ENCODE results near the gene MORC3. TPM values are rescaled to one million over a fixed set of nuclear protein-coding genes. Genes with fewer than 3 reads are reported as not detected.
A peak's percentile ranks its signal among the peaks of the same experiment; 100 is the strongest.

Gene MORC3
- total RNA-seq, 1 donor from 2014 or later, result 12.6 TPM

DNA sequence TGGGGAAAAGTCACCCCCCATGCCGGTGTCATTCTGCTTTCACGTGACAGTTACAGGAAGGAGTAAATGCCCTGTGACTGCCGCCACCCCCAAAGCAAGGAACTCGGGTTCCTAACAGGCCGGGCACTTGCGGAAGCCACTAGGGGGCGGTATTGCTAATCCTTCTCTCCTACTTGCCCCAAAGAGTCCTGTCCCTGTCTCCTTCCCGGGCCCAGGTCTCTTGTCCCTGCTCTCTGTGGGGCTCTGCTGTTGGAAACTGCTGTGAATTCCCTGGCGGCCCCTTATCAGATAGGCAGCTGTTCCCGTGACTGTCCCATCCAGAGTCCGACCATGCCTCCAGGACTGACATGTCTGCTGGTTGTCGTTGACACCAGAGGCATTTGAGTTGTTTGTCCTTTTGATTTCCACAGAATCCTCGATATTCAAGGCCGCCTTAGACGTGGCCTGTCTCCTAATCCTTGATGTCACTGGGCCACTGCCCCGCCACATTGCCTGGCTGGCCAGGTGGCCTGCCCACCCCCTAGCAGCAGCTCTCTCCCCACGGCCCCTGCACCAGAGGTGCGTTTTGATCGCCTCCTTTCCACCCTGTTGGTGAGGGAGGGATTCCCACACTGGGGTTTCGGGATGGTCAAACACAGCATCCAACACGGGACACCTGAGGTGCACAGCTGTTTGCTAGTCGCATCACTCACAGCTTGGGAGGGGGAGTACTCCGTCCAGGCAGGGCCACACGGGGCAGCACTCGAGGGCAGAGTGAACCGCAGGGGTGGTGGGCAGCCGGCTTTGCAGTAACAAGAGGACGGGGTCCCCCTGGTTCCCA lies 102.5 kb downstream of the MORC3 start:
- DNase-seq (ENCODE audit: low spot score) (peak; percentile 71), ATAC-seq (peak; percentile 83)

DNA sequence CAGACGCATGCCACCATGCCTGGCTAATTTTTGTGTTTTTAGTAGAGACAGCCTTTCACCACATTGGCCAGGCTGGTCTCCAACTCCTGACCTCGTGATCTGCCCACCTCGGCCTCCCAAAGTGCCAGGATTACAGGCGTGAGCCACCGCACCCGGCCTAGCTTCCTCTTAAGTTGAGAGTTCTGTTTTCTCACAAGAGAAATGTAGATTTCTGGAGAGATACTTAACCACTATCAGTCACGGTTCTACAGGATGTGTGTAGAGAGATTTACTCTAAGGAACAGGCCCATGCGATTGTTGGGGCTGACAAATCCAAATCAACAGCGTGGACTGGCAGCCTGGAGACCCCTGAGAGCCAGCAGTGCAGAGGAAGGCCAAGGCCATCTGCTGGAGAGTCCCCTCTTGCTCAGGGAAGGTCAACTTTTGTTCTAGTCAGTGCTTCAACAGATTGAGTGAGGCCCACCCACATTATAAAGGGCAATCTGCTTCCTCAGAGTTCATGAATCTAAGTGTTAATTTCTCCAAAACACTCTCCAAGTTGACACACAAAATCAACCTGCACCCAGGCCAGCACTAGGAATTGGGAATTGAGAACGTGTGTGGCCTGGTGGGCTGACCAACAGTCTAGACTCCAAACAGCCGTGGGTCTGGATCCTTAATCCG lies 103.9 kb downstream of the MORC3 start:
- DNase-seq (ENCODE audit: low spot score), result no peak
- ATAC-seq, result no peak

DNA sequence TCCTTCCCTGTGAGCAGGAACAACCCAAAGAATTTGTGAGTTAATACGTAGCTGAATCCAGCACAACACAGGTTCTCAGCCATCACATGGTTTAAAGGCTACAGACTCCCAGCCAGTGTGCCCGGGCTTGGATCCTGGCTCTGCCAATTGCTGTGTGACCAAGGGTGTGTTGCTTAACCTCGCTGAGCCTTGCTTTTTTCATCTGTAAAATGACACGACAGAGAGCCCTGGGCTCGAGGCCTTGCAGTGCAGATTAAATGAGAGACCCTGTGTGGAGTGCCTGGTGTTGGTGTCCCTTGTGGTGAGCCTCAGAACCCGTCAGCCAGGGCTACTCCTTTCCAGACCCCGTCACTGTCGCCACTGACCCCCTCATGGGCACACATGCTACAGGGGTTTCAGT lies 104.6 kb downstream of the MORC3 start:
- DNase-seq (ENCODE audit: low spot score) (no peak), ATAC-seq (no peak)

DNA sequence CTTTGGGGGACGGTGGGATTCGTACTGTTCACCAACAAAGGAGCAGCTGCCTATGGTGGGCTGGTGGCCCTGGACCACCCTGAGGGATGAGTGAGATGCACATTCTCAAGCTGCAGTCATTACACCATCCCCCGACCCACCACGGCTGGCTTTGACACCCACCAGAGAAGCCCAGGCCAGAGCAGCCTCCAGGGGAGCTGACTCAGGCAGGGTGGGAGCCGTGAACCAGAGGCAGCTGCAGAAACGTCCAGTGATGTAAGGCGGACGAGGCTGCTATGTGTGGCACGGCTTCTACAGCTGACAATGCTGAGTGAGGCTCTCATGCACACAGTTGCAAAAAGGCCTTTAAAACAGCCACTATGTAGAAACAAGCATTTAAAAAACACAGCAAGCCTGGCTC lies 105.3 kb downstream of the MORC3 start:
- DNase-seq (ENCODE audit: low spot score), result no peak
- no peak for ATAC-seq

Other genes starting within 250 kb of the MORC3 start
- gene CBR3, start 185.1 kb upstream of the MORC3 start, total RNA-seq, result not detected
- 23.6 TPM for gene DOP1B, start 163.4 kb upstream of the MORC3 start, total RNA-seq
- 0.43 TPM for gene CHAF1B, start 65.2 kb downstream of the MORC3 start, total RNA-seq
- gene CLDN14, start 159.9 kb downstream of the MORC3 start, total RNA-seq, result 16.4 TPM